ENCODE results near the gene BLACAT1.

BLACAT1 gene

DNA sequence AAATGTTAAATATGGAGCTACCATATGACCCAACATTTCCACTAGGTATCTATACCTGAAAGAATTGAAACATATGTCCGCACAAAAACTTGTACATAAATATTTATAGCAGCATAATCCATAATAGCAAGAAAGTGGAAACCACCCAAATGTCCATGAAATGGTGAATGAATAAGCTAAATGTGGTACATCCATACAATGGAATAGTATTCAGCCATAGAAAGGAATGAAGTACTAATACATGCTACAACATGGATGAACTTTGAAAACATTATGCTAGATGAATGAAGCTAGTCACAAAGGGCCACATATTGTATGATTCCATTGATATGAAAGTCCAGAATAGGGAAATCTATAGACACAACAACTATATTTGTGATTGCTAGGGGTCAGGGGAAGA is 20.0 kb upstream of the BLACAT1 start:
- TF ChIP-seq, protein P1, sequence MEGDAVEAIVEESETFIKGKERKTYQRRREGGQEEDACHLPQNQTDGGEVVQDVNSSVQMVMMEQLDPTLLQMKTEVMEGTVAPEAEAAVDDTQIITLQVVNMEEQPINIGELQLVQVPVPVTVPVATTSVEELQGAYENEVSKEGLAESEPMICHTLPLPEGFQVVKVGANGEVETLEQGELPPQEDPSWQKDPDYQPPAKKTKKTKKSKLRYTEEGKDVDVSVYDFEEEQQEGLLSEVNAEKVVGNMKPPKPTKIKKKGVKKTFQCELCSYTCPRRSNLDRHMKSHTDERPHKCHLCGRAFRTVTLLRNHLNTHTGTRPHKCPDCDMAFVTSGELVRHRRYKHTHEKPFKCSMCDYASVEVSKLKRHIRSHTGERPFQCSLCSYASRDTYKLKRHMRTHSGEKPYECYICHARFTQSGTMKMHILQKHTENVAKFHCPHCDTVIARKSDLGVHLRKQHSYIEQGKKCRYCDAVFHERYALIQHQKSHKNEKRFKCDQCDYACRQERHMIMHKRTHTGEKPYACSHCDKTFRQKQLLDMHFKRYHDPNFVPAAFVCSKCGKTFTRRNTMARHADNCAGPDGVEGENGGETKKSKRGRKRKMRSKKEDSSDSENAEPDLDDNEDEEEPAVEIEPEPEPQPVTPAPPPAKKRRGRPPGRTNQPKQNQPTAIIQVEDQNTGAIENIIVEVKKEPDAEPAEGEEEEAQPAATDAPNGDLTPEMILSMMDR (IDR thresholded peaks at IDR 0.05; ENCODE audit: low read depth, low read length) = no peak
- no peak for DNase-seq (ENCODE audit: extremely low read depth, low read depth)

GRCh38 chr1:205474571-205474970 is 18.7 kb upstream of the BLACAT1 start:
- TF ChIP-seq, protein P1 (IDR thresholded peaks at IDR 0.05; ENCODE audit: low read depth, low read length) = no peak
- DNase-seq (ENCODE audit: extremely low read depth, low read depth) = no peak

DNA sequence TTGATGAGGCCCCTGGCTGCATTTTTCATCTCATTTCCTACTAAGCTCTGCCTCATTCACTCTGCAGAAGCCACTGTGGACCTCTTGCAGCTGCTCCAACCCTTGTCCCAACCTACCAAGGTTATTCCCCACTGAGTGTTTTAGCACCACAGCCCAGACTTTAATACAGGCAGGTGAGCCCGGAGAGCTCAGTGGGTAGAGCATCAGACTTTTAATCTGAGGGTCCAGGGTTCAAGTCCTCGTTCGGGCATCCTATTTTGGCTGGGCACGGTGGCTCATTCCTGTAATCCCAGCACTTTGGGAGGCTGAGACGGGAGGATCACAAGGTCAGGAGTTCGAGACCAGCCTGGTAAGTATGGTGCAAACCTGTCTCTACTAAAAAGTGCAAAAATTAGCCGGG is 18.1 kb upstream of the BLACAT1 start:
- TF ChIP-seq, protein P1 (IDR thresholded peaks at IDR 0.05; ENCODE audit: low read depth, low read length) = no peak
- no peak for DNase-seq (ENCODE audit: extremely low read depth, low read depth)

GRCh38 chr1:205473475-205473874 is 17.6 kb upstream of the BLACAT1 start:
- TF ChIP-seq, protein P1 (IDR thresholded peaks at IDR 0.05; ENCODE audit: low read depth, low read length) = no peak
- DNase-seq (ENCODE audit: extremely low read depth, low read depth) = no peak

DNA sequence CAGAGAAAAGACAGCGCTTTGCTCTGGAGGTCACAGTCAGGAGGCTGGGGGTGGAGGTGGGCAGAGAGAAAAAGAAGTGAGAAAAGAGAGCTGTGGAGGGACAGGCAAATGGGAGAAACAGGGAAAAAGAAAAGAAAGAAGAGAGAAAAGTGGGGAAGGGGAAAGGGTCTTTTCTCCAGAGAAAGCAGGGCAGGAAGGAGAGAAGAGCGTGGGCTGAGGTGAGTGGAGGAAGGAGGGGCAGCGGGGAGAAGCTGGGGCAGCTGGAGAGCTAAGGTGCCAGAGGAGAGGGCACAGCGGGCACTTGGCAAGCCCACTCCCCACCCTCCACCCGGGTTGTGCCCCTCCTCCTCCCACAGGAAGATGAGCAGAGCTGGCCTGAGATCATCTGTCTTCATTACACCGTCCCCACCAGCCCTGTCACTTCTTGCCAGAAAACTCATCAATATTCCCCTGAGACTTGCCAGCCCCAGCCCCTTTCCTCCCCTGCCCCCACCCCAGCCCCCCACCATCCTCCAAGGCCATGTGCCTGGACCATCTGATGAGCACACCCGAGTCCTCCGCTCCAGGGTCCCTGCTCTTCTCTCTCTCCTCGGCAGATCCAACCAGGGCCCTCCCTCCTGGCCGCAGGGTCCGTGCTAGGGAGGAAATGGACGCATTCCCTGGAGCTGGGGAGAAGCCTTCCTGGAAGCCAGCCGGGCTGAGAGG is 17.0 kb upstream of the BLACAT1 start:
- DNase-seq (ENCODE audit: extremely low read depth, low read depth) = no peak
- TF ChIP-seq, protein P1 (IDR thresholded peaks at IDR 0.05; ENCODE audit: low read depth, low read length) = no peak

GRCh38 chr1:205470131-205470530 is 14.3 kb upstream of the BLACAT1 start:
- TF ChIP-seq, protein P1 (IDR thresholded peaks at IDR 0.05; ENCODE audit: low read depth, low read length) = no peak
- DNase-seq (ENCODE audit: extremely low read depth, low read depth) = no peak

DNA sequence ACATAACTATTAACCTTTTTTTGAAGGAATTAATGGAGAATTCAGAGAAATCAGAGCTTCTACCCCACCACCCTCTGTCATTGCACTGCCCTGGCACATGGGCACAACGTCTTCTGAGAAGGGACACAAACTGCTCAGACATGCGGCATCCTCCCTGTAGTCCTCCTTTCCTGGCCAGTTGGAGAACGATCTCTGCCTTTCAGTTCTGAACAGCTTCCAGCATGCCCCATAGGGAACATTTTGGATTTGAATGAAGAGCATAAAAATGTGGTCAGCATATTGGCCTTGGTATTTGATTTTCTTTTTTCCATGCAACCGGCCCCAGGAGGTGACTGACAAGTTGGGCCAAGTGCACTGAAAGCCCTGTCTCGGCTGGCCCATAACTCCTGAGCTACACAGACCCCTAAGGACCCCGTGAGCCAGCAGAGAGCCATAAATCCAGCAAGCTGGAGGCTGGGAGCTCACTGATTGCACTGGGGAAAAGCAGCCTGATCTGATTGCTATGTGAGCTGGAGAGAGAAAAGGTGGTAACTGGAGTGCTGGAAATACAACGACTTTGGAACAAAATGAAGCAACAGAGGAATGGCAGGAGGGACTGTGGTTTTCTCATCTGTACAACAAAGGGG is 10.9 kb upstream of the BLACAT1 start:
- TF ChIP-seq, protein P1 (IDR thresholded peaks at IDR 0.05; ENCODE audit: low read depth, low read length) = no peak
- no peak for DNase-seq (ENCODE audit: extremely low read depth, low read depth)

Data from AG09319 (cell line).